Measurements from ENCODE around the gene TBC1D22A.

DNA sequence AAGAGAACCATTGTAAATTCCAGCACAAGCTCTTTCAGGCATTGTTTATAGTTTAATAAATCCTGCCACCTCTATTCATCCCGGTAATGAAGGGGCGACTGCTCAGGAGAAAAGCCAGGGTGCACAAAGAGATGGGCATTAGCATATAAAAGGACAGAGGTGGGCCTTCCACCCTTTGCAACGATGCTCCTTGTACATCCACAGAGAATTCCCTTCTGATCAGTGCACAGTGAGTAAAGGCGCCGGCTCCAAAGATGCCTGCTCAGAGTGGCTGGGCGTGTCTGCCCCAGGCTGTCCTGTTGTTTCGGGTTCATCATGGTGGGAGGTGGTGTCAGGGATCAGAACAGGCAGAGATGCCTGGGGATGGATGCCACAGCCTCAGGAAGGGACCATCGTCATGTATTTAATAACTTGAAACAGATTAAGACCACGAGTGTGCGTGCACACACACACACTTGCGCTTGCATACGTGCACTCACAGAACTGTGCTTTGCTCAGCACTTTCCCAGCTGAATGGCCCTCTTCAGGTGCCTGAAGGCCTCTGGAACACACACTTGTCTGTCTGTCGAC is 305.0 kb downstream of the TBC1D22A start:
- TF ChIP-seq POLR2A (IDR thresholded peaks at IDR 0.05) (no peak), CTCF (IDR thresholded peaks at IDR 0.05) (no peak)

Measured in heart left ventricle (tissue), 13 donors.